ENCODE data around the gene SLC22A31.
"Not testable (repeated sequence)": the region's sequence is repeated elsewhere in the genome, so short reads cannot be mapped to it uniquely, and the experiment has no call there.

Gene SLC22A31

GRCh38 chr16:89192956-89193575 is 7.3 kb downstream of the SLC22A31 start:
- DNase-seq: no peak

- DNase-seq: not testable (repeated sequence)
Measured at GRCh38 chr16:89192186-89192955, 8.0 kb downstream of the SLC22A31 start.

- no peak for DNase-seq
Measured at GRCh38 chr16:89191901-89192185, 8.5 kb downstream of the SLC22A31 start.

- no peak for DNase-seq
Measured at GRCh38 chr16:89191033-89191900, 9.1 kb downstream of the SLC22A31 start.

GRCh38 chr16:89190150-89190958 is 10.0 kb downstream of the SLC22A31 start:
- DNase-seq: no peak

GRCh38 chr16:89189358-89190025 is 10.8 kb downstream of the SLC22A31 start:
- no peak for DNase-seq

GRCh38 chr16:89188471-89189357 is 11.6 kb downstream of the SLC22A31 start:
- not testable (repeated sequence) for DNase-seq

GRCh38 chr16:89187770-89188392 is 12.5 kb downstream of the SLC22A31 start:
- DNase-seq: no peak

- no peak for DNase-seq
Measured at GRCh38 chr16:89187032-89187769, 13.1 kb downstream of the SLC22A31 start.

GRCh38 chr16:89186593-89187031 is 13.7 kb downstream of the SLC22A31 start:
- not testable (repeated sequence) for DNase-seq

- DNase-seq: not testable (repeated sequence)
Measured at GRCh38 chr16:89185887-89186592, 14.3 kb downstream of the SLC22A31 start.

GRCh38 chr16:89184933-89185794 is 15.2 kb downstream of the SLC22A31 start:
- DNase-seq: no peak

GRCh38 chr16:89184677-89184932 is 15.7 kb downstream of the SLC22A31 start:
- no peak for DNase-seq

GRCh38 chr16:89183975-89184676 is 16.2 kb downstream of the SLC22A31 start:
- no peak for DNase-seq

GRCh38 chr16:89183463-89183862 is 16.9 kb downstream of the SLC22A31 start:
- no peak for DNase-seq

GRCh38 chr16:89179656-89180315 is 20.6 kb downstream of the SLC22A31 start:
- DNase-seq: no peak

- DNase-seq: no peak
Measured at GRCh38 chr16:89179148-89179484, 21.2 kb downstream of the SLC22A31 start.
